Astrocyte of the spinal cord (primary cell): ENCODE measurements around the gene CCNE1.

Source experiments
- DNase-seq: peaks from one replicate; pipeline ENCODE4 v3.0.0; 2011; ENCODE audit warnings: low read depth, low spot score
- H3K4me3 ChIP-seq: 2 replicates; pipeline ENCODE4 v1.5.1; 2011; ENCODE audit warnings: low read depth, mild to moderate bottlenecking, low read length, moderate library complexity
- in situ Hi-C: cut with HindIII; loops from 2 replicates; pipeline ENCODE4 v1.10.0; 2017; ENCODE audit warnings: low sequenced_read_pairs
- TF ChIP-seq, protein P1 (sequence below): IDR thresholded peaks from 2 replicates; pipeline ENCODE4 v1.5.1; 2012; ENCODE audit warnings: low read depth, mild to moderate bottlenecking, low read length, inconsistent platforms

Gene CCNE1

GRCh38 chr19:29849208-29849607 is 37.4 kb downstream of the CCNE1 start:
- no peak for DNase-seq
- TF ChIP-seq, protein P1, sequence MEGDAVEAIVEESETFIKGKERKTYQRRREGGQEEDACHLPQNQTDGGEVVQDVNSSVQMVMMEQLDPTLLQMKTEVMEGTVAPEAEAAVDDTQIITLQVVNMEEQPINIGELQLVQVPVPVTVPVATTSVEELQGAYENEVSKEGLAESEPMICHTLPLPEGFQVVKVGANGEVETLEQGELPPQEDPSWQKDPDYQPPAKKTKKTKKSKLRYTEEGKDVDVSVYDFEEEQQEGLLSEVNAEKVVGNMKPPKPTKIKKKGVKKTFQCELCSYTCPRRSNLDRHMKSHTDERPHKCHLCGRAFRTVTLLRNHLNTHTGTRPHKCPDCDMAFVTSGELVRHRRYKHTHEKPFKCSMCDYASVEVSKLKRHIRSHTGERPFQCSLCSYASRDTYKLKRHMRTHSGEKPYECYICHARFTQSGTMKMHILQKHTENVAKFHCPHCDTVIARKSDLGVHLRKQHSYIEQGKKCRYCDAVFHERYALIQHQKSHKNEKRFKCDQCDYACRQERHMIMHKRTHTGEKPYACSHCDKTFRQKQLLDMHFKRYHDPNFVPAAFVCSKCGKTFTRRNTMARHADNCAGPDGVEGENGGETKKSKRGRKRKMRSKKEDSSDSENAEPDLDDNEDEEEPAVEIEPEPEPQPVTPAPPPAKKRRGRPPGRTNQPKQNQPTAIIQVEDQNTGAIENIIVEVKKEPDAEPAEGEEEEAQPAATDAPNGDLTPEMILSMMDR: no peak
- no peak overlapping the region for H3K4me3 ChIP-seq
- in situ Hi-C loops: no loop called here

GRCh38 chr19:29850482-29850881 is 38.7 kb downstream of the CCNE1 start:
- no peak overlapping the region for H3K4me3 ChIP-seq
- TF ChIP-seq, protein P1: no peak
- no peak for DNase-seq
- in situ Hi-C loops: no loop called here

GRCh38 chr19:29851769-29852521 is 40.2 kb downstream of the CCNE1 start:
- in situ Hi-C loops: no loop called here
- no peak overlapping the region for H3K4me3 ChIP-seq
- DNase-seq: no peak
- TF ChIP-seq, protein P1: no peak

DNA sequence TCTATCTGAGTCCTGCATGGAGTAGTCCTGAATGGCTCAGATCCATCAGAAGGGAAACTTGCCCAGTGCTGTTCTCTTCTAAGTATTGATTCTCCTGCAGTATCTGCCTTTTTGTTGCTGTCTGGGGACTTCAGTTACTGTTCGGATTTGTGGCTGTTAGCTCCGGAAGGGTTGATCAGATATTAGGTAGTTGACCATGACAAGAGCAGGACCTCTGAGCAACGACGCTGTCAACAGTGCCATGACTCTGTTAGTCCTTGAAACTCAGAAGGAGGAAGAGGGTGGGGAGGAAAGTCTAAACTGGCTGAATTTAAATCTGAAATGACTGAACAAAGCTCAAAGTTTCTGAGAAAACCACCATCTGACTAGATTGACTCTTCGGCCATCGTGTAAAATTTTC is 42.2 kb downstream of the CCNE1 start:
- in situ Hi-C loops: no loop called here
- no peak for DNase-seq

GRCh38 chr19:29855087-29855486 is 43.3 kb downstream of the CCNE1 start:
- TF ChIP-seq, protein P1: no peak
- no peak overlapping the region for H3K4me3 ChIP-seq
- DNase-seq: no peak
- in situ Hi-C loops: no loop called here

More for the DNA sequence above, 42.2 kb downstream of the CCNE1 start:
- TF ChIP-seq, protein P1: no peak
- H3K4me3 ChIP-seq: no peak overlapping the region

GRCh38 chr19:29855741-29856500 is 44.1 kb downstream of the CCNE1 start:
- H3K4me3 ChIP-seq: no peak overlapping the region
- in situ Hi-C loops: no loop called here
- TF ChIP-seq, protein P1: no peak
- no peak for DNase-seq
